Fibroblast of pulmonary artery (primary cell): Measurements from ENCODE around the gene MUC7.

Source experiments
- DNase-seq: peaks from one replicate; pipeline ENCODE4 v3.0.0-alpha.2; 2010; ENCODE audit warnings: low read depth
- H3K4me3 ChIP-seq: replicated peaks from 2 replicates; pipeline ENCODE4 v1.5.1; 2011; ENCODE audit warnings: low read depth, mild to moderate bottlenecking, control low read depth, low read length, moderate library complexity
- CTCF ChIP-seq: IDR thresholded peaks from 2 replicates; pipeline ENCODE4 v1.5.1; 2011; ENCODE audit warnings: mild to moderate bottlenecking, control low read depth, low read length, inconsistent platforms; ENCODE audit errors: missing control alignments

MUC7 gene

DNA sequence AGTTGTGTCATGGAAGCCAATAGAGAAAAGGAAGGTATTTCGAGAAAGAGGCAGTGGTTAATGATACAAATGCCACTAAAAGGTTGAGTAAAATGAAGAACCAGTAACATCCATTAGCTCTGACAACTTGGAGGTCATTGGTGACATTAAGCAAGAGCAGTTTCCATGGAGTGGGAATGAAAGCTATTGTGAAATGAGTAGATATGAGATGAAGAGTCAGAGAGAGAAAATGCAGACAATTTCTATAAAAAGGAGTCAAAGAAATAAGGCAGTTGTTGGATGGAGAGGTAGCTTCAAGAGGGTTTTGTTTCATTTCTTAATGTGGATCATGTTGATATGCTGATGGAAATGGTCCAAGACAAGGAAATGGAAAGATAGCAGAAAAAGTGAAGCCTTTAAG, 36.8 kb downstream of the MUC7 start:
- H3K4me3 ChIP-seq, result no peak overlapping the region
- peak; percentile 39 for DNase-seq
- no peak for TF ChIP-seq CTCF

DNA sequence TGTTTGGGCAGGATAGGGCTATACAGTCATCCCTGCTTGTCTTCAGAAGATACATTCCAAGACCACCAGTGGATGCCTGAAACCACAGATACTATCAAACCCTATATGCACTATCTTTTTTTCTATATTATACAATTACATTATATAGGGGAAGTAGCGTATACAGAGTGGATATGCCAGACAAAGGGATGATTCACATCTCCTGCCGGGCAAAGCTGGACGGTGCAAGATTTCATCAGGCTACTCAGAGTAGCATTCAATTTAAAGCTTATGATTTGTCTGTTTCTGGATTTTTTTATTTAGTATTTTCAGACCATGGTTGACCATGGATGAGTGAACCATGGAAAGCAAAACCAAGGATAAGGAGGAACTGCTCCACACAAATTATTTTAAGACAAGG, 39.4 kb downstream of the MUC7 start:
- DNase-seq, result no peak
- no peak for TF ChIP-seq CTCF

DNA sequence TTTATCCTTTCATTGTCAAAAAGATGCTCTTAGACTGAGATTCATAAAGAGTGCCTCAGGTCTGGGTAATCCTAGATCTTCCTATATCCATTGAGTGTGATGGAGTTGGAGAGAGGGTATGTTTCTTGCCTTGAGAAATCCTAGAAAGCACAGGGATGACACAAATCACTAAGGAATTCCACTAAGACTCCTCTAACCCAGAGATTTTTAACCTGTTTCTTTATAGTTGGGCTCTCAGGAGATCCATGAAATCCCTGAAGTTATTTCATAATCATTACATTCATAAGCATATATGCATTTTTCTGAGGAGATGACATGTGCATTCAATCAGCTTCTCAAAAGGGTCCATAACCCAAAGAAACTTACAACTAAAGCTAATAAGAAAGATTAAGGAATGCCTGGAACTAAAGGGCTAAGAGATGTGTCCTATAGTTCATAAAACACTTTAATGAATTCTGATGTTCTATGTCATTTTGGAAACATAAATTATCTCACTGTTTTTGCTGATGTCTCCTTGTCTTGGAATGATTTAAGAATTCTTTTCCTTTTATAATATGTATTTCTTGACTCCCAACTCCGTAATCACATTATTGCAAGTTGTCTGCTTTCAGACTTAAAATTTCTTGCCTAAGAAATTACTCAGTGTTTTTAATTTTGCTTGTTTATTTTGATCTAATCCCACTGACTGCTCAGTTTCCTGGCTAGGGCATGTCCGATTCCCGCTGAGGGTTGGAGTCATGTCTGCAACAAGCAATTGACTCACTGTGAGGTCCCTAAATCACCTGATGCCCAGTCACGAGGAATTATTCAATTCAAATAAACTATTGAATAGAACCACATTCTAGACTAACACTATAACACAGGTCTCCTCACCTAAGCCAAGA, 43.6 kb downstream of the MUC7 start:
- DNase-seq, result no peak
- H3K4me3 ChIP-seq, result no peak overlapping the region
- no peak for TF ChIP-seq CTCF

More for the DNA sequence above, 39.4 kb downstream of the MUC7 start:
- no peak overlapping the region for H3K4me3 ChIP-seq

- no peak for TF ChIP-seq CTCF
- H3K4me3 ChIP-seq, result no peak within 1 kb of the TSS
- DNase-seq, result no peak
These were observed 46.3 kb downstream of the MUC7 start, which contains the start of gene AMTN for GRCh38 chr4:70518269-70518668. Gene AMTN, plus strand, starts transcription at chr4:70518569. Its CDS starts 209 bp downstream, at chr4:70518778.

DNA sequence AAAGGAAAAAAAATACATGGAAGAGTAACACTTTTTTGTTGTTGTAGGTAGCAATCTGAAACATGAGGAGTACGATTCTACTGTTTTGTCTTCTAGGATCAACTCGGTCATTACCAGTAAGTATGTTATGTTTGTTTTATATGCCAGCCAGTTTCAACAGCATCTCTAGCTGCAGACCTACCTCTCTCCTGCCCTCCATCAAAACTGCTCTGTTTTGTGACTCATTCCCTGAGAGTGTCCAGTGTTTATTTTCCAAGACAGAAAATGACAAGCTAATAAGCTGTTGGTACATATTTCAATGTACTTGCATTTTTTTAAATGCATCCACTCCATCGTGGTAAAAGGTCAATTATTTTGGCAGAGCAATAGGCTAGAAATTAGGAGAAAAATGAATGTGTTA, 46.7 kb downstream of the MUC7 start:
- no peak for TF ChIP-seq CTCF
- no peak for DNase-seq
- H3K4me3 ChIP-seq, result no peak overlapping the region

DNA sequence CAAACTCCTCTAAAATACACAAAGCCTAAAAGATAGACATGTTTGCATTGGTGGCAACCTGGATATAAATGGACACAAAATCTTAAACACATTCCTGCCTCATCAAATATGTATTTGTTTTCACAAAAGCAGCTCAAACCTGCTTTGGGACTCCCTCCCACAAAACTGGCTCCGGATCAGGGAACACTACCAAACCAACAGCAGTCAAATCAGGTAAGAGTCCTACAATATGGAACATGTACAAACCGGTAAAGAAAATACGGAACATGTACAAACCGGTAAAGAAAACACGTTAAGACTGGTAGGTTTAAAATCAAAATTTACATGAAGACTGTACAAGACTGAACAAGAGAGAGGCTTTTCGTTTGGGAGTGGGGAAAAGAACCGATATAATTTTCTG, 50.6 kb downstream of the MUC7 start:
- no peak for TF ChIP-seq CTCF
- no peak overlapping the region for H3K4me3 ChIP-seq
- no peak for DNase-seq

DNA sequence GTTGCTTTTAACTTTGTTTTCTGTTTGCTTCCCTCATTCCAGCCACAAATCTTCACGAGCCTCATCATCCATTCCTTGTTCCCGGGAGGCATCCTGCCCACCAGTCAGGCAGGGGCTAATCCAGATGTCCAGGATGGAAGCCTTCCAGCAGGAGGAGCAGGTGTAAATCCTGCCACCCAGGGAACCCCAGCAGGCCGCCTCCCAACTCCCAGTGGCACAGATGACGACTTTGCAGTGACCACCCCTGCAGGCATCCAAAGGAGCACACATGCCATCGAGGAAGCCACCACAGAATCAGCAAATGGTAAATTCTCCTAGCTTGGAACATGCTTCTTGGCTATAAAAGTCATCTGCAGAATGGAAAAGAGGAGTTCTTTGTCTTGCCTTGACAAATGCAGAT, 59.0 kb downstream of the MUC7 start:
- TF ChIP-seq CTCF, result no peak
- H3K4me3 ChIP-seq, result no peak overlapping the region
- DNase-seq, result no peak
